HUES48 (cell line): ENCODE results near the gene TIMM8B.
"Not testable (repeated sequence)": the region's sequence is repeated elsewhere in the genome, so short reads cannot be mapped to it uniquely, and the experiment has no call there.

Experiments
- H3K27ac ChIP-seq: one replicate; pipeline ENCODE4 v1.7.0; 2013; ENCODE audit warnings: low read depth, low read length, inconsistent platforms
- H3K27me3 ChIP-seq: 2 replicates; pipeline ENCODE4 v1.6.1; 2013; ENCODE audit warnings: mild to moderate bottlenecking, low read length; ENCODE audit not compliant: control insufficient read depth, insufficient read depth
- H3K36me3 ChIP-seq: 2 replicates; pipeline ENCODE4 v1.6.1; 2013; ENCODE audit warnings: low read length; ENCODE audit not compliant: control insufficient read depth, insufficient read depth
- H3K4me1 ChIP-seq: 2 replicates; pipeline ENCODE4 v1.6.1; 2013; ENCODE audit warnings: mild to moderate bottlenecking, low read length; ENCODE audit not compliant: control insufficient read depth, insufficient read depth
- H3K4me3 ChIP-seq: 2 replicates; pipeline ENCODE4 v1.5.1; 2013; ENCODE audit warnings: mild to moderate bottlenecking, low read depth, low read length
- H3K9ac ChIP-seq: 2 replicates; pipeline ENCODE4 v1.6.1; 2013; ENCODE audit warnings: mild to moderate bottlenecking, low read depth, low read length, moderate library complexity
- H3K9me3 ChIP-seq: 2 replicates; pipeline ENCODE4 v1.6.1; 2013; ENCODE audit warnings: low read length; ENCODE audit not compliant: control insufficient read depth, insufficient read depth

Gene TIMM8B

GRCh38 chr11:112073941-112074811 is 12.4 kb downstream of the TIMM8B start, which contains the start of the genes NKAPD1 and PIH1D2:
Gene NKAPD1 (plus strand): TSS chr11:112074299. CDS start chr11:112075575, 1,276 bp downstream.
Gene PIH1D2 (minus strand): TSS chr11:112074017. CDS start chr11:112073174, 843 bp downstream.
- peak within 1 kb of the TSS; percentile 89 for H3K9ac ChIP-seq
- peak within 1 kb of the TSS; percentile 80 for H3K4me3 ChIP-seq
- peak within 1 kb of the TSS; percentile 97 for H3K27ac ChIP-seq
- H3K27me3 ChIP-seq: no peaks in the 10 kb centered on the region
- H3K9me3 ChIP-seq: no peaks in the 10 kb centered on the region
- H3K4me1 ChIP-seq: no peaks in the 10 kb centered on the region
- H3K36me3 ChIP-seq: peaks cover 33% of the 10 kb centered on the region

- no peaks in the 10 kb centered on the region for H3K4me1 ChIP-seq
- no peak overlapping the region for H3K4me3 ChIP-seq
- H3K27ac ChIP-seq: no peak overlapping the region
- H3K27me3 ChIP-seq: no peaks in the 10 kb centered on the region
- H3K36me3 ChIP-seq: peaks cover 54% of the 10 kb centered on the region
- H3K9ac ChIP-seq: no peak overlapping the region
- no peaks in the 10 kb centered on the region for H3K9me3 ChIP-seq
Measured at GRCh38 chr11:112062923-112063322, 23.6 kb downstream of the TIMM8B start.

GRCh38 chr11:112058103-112058502 is 28.5 kb downstream of the TIMM8B start:
- Histone ChIP-seq H3K9ac (no peak overlapping the region), H3K27ac (no peak overlapping the region), H3K9me3 (no peaks in the 10 kb centered on the region), H3K36me3 (peaks cover 87% of the 10 kb centered on the region), H3K27me3 (no peaks in the 10 kb centered on the region), H3K4me3 (no peak overlapping the region), H3K4me1 (no peaks in the 10 kb centered on the region)

GRCh38 chr11:112057170-112057569 is 29.4 kb downstream of the TIMM8B start:
- H3K9ac ChIP-seq: no peak overlapping the region
- H3K9me3 ChIP-seq: no peaks in the 10 kb centered on the region
- H3K4me1 ChIP-seq: no peaks in the 10 kb centered on the region
- H3K27me3 ChIP-seq: no peaks in the 10 kb centered on the region
- peaks cover 87% of the 10 kb centered on the region for H3K36me3 ChIP-seq
- H3K27ac ChIP-seq: no peak overlapping the region
- no peak overlapping the region for H3K4me3 ChIP-seq

DNA sequence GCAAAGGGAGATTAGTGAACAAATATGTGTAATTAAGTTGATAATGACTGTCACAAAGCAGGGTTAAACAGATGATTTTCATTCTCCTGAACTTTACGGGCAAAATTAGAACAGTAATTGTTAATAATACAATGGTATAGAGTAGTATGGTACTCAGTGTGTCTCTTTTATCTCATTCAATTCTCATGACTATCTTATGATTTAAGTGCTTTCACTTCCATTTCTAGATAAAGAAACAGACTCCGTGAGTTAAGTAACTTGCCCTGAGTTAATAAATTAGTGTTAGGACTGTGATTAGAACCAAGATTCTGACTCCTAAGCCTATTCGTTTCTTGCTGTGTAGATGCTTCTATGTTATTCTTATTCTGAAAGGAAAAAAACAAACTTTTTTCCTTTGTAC is 34.8 kb downstream of the TIMM8B start:
- Histone ChIP-seq H3K9me3 (no peaks in the 10 kb centered on the region), H3K27ac (no peak overlapping the region), H3K9ac (no peak overlapping the region), H3K27me3 (no peaks in the 10 kb centered on the region), H3K4me1 (no peaks in the 10 kb centered on the region), H3K4me3 (no peak overlapping the region), H3K36me3 (peaks cover 81% of the 10 kb centered on the region)

DNA sequence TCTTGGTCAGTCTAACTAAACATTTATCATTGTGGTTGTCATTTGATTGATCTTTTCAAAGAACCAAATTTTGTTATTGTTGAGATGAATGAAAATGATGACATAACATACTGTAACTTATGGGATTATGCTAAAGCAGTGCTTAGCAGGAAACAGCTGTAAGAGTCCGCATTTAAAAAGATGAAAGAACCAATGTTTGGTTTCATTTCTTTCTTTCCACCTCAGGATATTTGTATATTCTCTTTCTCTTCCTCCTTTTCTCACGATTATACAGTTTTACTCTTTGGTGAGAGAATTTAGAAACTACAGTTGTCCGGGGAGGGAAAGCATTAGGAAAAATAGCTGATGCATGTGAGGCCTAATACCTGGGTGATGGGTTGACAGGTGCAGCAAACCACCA is 35.8 kb downstream of the TIMM8B start:
- H3K9ac ChIP-seq: no peak overlapping the region
- peaks cover 78% of the 10 kb centered on the region for H3K36me3 ChIP-seq
- no peaks in the 10 kb centered on the region for H3K9me3 ChIP-seq
- no peaks in the 10 kb centered on the region for H3K4me1 ChIP-seq
- H3K27me3 ChIP-seq: no peaks in the 10 kb centered on the region
- no peak overlapping the region for H3K4me3 ChIP-seq
- H3K27ac ChIP-seq: no peak overlapping the region

DNA sequence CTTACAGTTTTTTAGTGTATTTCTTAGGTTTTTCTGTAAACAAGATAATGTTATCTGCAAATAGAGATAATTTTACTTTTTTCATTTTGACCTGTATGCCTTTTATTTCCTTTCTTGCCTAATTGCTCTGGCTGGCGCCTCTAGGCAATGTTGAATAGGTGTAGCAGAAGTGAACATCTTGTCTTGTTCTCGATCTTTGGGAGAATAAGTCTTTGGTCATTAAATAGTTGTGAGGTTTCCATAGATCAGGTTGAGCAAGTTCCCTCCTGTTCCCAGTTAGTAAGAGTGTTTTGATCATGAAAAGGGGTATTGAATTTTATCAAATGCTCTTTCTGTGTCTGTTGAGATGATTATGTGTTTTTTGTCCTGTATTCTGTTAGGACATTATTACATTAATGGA is 36.8 kb downstream of the TIMM8B start:
- no peak overlapping the region for H3K4me3 ChIP-seq
- no peak overlapping the region for H3K27ac ChIP-seq
- no peaks in the 10 kb centered on the region for H3K4me1 ChIP-seq
- no peaks in the 10 kb centered on the region for H3K9me3 ChIP-seq
- H3K27me3 ChIP-seq: no peaks in the 10 kb centered on the region
- peaks cover 82% of the 10 kb centered on the region for H3K36me3 ChIP-seq
- H3K9ac ChIP-seq: no peak overlapping the region

GRCh38 chr11:112048256-112048655 is 38.3 kb downstream of the TIMM8B start:
- H3K9me3 ChIP-seq, H3K27me3 ChIP-seq, H3K4me1 ChIP-seq, H3K27ac ChIP-seq, H3K4me3 ChIP-seq, H3K9ac ChIP-seq: not testable (repeated sequence)
- H3K36me3 ChIP-seq: peaks cover 82% of the 10 kb centered on the region

DNA sequence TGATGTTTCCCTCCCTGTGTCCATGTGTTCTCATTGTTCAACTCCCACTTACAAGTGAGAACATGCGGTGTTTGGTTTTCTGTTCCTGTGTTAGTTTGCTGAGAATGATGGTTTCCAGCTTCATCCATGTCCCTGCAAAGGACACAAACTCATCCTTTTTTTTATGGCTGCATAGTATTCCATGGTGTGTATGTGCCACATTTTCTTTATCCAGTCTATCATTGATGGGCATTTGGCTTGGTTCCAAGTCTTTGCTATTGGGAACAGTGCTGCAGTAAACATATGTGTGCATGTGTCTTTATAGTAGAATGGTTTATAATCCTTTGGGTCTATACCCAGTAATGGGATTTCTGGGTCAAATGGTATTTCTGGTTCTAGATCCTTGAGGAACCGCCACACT is 39.9 kb downstream of the TIMM8B start:
- not testable (repeated sequence) for H3K4me3 ChIP-seq, H3K4me1 ChIP-seq, H3K27me3 ChIP-seq, H3K27ac ChIP-seq, H3K9ac ChIP-seq, H3K9me3 ChIP-seq
- H3K36me3 ChIP-seq: peaks cover 81% of the 10 kb centered on the region

DNA sequence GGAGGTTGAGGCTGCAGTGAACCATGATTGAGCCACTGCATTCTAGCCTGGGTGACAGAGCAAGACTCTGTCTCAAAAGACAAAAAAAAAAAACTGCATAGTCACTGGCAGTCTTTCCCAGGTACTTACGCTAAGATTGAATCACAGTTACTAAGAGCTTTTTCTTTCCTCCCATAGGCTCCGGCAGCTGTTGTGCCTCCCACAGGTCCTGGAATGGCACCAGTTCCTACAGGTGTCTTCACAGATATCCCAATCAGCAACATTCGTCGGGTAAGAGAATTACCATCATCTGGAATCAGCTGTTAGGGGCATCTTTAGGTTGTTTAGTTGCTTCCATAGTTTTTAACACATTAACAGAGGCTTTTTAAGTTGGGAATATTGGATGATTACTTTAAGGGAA is 41.6 kb downstream of the TIMM8B start:
- H3K36me3 ChIP-seq: peaks cover 80% of the 10 kb centered on the region
- no peak overlapping the region for H3K9ac ChIP-seq
- H3K27ac ChIP-seq: no peak overlapping the region
- H3K27me3 ChIP-seq: no peaks in the 10 kb centered on the region
- H3K4me3 ChIP-seq: no peak overlapping the region
- no peaks in the 10 kb centered on the region for H3K9me3 ChIP-seq
- no peaks in the 10 kb centered on the region for H3K4me1 ChIP-seq

DNA sequence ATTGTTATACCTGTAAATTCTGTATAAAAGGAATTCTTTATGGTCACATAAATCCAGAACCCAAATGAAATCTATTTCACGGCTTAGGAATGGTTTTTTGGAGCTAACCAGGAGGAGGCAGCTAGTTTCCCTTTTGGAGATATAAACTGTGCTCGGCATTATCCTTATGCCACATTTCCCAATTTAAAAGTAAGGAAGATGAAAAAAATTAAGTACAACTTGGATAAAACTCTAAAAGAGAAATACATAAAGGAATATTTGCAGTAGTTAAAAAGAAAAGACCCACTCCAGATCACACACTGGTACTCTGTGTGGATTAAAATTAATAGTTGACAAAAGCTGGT is 43.6 kb downstream of the TIMM8B start:
- Histone ChIP-seq H3K27ac (no peak overlapping the region), H3K9ac (no peak overlapping the region), H3K4me3 (no peak overlapping the region), H3K4me1 (no peaks in the 10 kb centered on the region), H3K9me3 (no peaks in the 10 kb centered on the region), H3K27me3 (no peaks in the 10 kb centered on the region), H3K36me3 (peaks cover 77% of the 10 kb centered on the region)
